Lower leg skin (tissue), 3 donors: ENCODE results near the gene BCO2.

ENCODE experiments used
- CTCF ChIP-seq, 3 donors: fragments of 450-650 bp; IDR thresholded peaks; one replicate each; pipeline ENCODE4 v1.5.1; 2016; ENCODE audit warnings: antibody characterized with exemption in 3 of 3, mild to moderate bottlenecking in 3 of 3, moderate library complexity in 2 of 3
- POLR2A ChIP-seq, 2 donors: fragments of 450-650 bp; IDR thresholded peaks; one replicate each; pipeline ENCODE4 v1.6.1; 2016 to 2017; ENCODE audit warnings: antibody characterized with exemption in 2 of 2, mild to moderate bottlenecking in 1 of 2, moderate library complexity in 1 of 2

GRCh38 chr11:112128483-112129121 is 46.7 kb upstream of the BCO2 start:
- TF ChIP-seq CTCF (IDR thresholded peaks at IDR 0.05), result no peak
- TF ChIP-seq POLR2A (IDR thresholded peaks at IDR 0.05), result no peak
